ENCODE results near the gene RNF148. TPM values are rescaled to one million over a fixed set of nuclear protein-coding genes. Genes with fewer than 3 reads are reported as not detected.

Gene RNF148
- polyA plus RNA-seq, 2 of the 4 experiments (the other 2 are of a cell fraction) = not detected

- ChIA-PET CTCF (interaction anchor here (1.1 kb wide), 1 partner anchor 251 kb away, joined by 3 read pairs; no protein-coding TSS in a partner anchor), POLR2A (no interaction called here)
- ATAC-seq (no peak), DNase-seq (ENCODE audit: low read depth in 1 of 2, low spot score in 1 of 2) (no peak), FAIRE-seq (no peak)
- TF ChIP-seq KDM5A (IDR thresholded peaks at IDR 0.05) = no peak
- no peak for TF ChIP-seq ELK1 (IDR thresholded peaks at IDR 0.05; ENCODE audit: low read depth, low read length)
- no peak for TF ChIP-seq ESRRA (IDR thresholded peaks at IDR 0.05; ENCODE audit: borderline replicate concordance, low read length)
- TF ChIP-seq RNF2 (IDR thresholded peaks at IDR 0.05; ENCODE audit: borderline replicate concordance, low read depth) = no peak
- TF ChIP-seq MAZ (IDR thresholded peaks at IDR 0.05; ENCODE audit: borderline replicate concordance, low read depth, low read length) = no peak
- no peak for TF ChIP-seq REST (IDR thresholded peaks at IDR 0.05)
- TF ChIP-seq USF2 (IDR thresholded peaks at IDR 0.05) = no peak
- TF ChIP-seq ZFP36 (IDR thresholded peaks at IDR 0.05; ENCODE audit: borderline replicate concordance, partially characterized antibody) = no peak
- TF ChIP-seq ZC3H11A (IDR thresholded peaks at IDR 0.05) = no peak
- no peak for TF ChIP-seq CHD2 (IDR thresholded peaks at IDR 0.05; ENCODE audit: low read length, partially characterized antibody)
- TF ChIP-seq CHD4 (IDR thresholded peaks at IDR 0.05; ENCODE audit: borderline replicate concordance) = no peak
- TF ChIP-seq JUNB (IDR thresholded peaks at IDR 0.05) = no peak
- Histone ChIP-seq H3K4me2 (no peak overlapping the region), H3K9me3 (no peaks in the 10 kb centered on the region), H3K4me3 (no peak overlapping the region), H3K27ac (no peak overlapping the region), H3K4me1 (no peaks in the 10 kb centered on the region)
- WGBS (ENCODE audit: missing lambda C conversion rate) = 5% methylated on average over 3 of the region's 3 CpGs
Measured at GRCh38 chr7:122715183-122715582, 12.5 kb upstream of the RNF148 start.

GRCh38 chr7:122710916-122711315, 8.2 kb upstream of the RNF148 start:
- Histone ChIP-seq H3K4me1 (no peaks in the 10 kb centered on the region), H3K9me3 (no peaks in the 10 kb centered on the region), H3K27ac (no peak overlapping the region), H3K4me3 (no peak overlapping the region), H3K4me2 (no peak overlapping the region)
- FAIRE-seq (no peak), ATAC-seq (no peak), DNase-seq (ENCODE audit: low read depth in 1 of 2, low spot score in 1 of 2) (no peak)
- CTCF ChIA-PET = no interaction called here
- POLR2A ChIA-PET = no interaction called here
- no peak for TF ChIP-seq FOSB (CRISPR knock-in tag; IDR thresholded peaks at IDR 0.05)
- TF ChIP-seq NFE2L2 (conservative IDR thresholded peaks at IDR 0.05; ENCODE audit: low read length) = no peak
- TF ChIP-seq RFX5 (IDR thresholded peaks at IDR 0.05) = no peak
- TF ChIP-seq TP53 (CRISPR knock-in tag; IDR thresholded peaks at IDR 0.05) = no peak
- 5% methylated on average over 1 of the region's 1 CpG for WGBS (ENCODE audit: missing lambda C conversion rate)

- Histone ChIP-seq H3K4me2 (no peak overlapping the region), H3K4me1 (no peaks in the 10 kb centered on the region), H3K9me3 (no peaks in the 10 kb centered on the region), H3K4me3 (no peak overlapping the region), H3K27ac (no peak overlapping the region)
- ATAC-seq (no peak), FAIRE-seq (no peak), DNase-seq (ENCODE audit: low read depth in 1 of 2, low spot score in 1 of 2) (no peak)
- WGBS (ENCODE audit: missing lambda C conversion rate) = 11% methylated on average over 7 of the region's 7 CpGs
- ChIA-PET POLR2A (no interaction called here), CTCF (no interaction called here)
- TF ChIP-seq HES2 (IDR thresholded peaks at IDR 0.05) (no peak), MAZ (IDR thresholded peaks at IDR 0.05; ENCODE audit: borderline replicate concordance, low read depth, low read length) (no peak), HOXA7 (CRISPR knock-in tag; IDR thresholded peaks at IDR 0.05) (no peak), RARB (CRISPR knock-in tag; IDR thresholded peaks at IDR 0.05) (no peak), TFCP2L1 (CRISPR knock-in tag; IDR thresholded peaks at IDR 0.05) (no peak), TP53 (CRISPR knock-in tag; IDR thresholded peaks at IDR 0.05) (no peak), JUN (IDR thresholded peaks at IDR 0.05) (no peak), CBX8 (IDR thresholded peaks at IDR 0.05) (no peak), RNF2 (IDR thresholded peaks at IDR 0.05; ENCODE audit: borderline replicate concordance, low read depth) (no peak), ATOH8 (CRISPR knock-in tag; IDR thresholded peaks at IDR 0.05; ENCODE audit: low read depth) (no peak), REST (IDR thresholded peaks at IDR 0.05) (no peak)
Measured at GRCh38 chr7:122709930-122710646, 7.4 kb upstream of the RNF148 start.

All from A549 (cell line).